Measurements from ENCODE around the gene TPPP.
"Not testable (repeated sequence)": the region's sequence is repeated elsewhere in the genome, so short reads cannot be mapped to it uniquely, and the experiment has no call there.

Gene TPPP

GRCh38 chr5:685262-686171 is 7.6 kb downstream of the TPPP start:
- no peak for TF ChIP-seq CTCF (conservative IDR thresholded peaks at IDR 0.05; ENCODE audit: low read depth, low read length)
- no peak overlapping the region for H3K4me3 ChIP-seq (ENCODE audit: low read depth, low read length)
- DNase-seq (ENCODE audit: low read depth), result no peak

DNA sequence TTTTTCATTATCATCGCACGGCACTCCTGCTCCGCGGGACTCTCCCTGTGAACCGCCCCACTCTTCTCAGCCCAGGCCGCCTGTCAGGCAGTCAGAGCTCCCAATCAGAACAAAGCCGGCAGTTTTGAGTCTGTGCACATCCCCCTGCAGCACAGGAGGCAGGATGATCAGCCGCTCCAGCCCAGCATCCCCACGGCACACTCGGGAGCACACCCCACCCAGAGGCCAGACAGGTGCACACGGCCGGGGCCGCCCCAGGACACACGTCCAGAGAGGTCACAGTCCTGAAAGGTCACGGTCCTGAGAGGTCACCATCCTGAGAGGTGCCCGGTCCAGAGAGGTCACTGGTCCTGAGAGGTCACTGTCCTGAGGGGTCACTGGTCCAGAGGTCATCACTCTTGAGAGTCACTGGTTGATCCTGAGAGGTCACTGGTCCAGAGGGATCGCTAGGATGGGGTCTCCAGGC is 8.4 kb downstream of the TPPP start:
- no peak for DNase-seq (ENCODE audit: low read depth)
- H3K4me3 ChIP-seq (ENCODE audit: low read depth, low read length), result no peak overlapping the region
- no peak for TF ChIP-seq CTCF (conservative IDR thresholded peaks at IDR 0.05; ENCODE audit: low read depth, low read length)

- no peak overlapping the region for H3K4me3 ChIP-seq (ENCODE audit: low read depth, low read length)
- DNase-seq (ENCODE audit: low read depth), result no peak
- no peak for TF ChIP-seq CTCF (conservative IDR thresholded peaks at IDR 0.05; ENCODE audit: low read depth, low read length)
These were observed 9.3 kb downstream of the TPPP start for GRCh38 chr5:683551-684481.

GRCh38 chr5:682651-683358 is 10.3 kb downstream of the TPPP start:
- not testable (repeated sequence) for DNase-seq (ENCODE audit: low read depth); H3K4me3 ChIP-seq (ENCODE audit: low read depth, low read length)

DNA sequence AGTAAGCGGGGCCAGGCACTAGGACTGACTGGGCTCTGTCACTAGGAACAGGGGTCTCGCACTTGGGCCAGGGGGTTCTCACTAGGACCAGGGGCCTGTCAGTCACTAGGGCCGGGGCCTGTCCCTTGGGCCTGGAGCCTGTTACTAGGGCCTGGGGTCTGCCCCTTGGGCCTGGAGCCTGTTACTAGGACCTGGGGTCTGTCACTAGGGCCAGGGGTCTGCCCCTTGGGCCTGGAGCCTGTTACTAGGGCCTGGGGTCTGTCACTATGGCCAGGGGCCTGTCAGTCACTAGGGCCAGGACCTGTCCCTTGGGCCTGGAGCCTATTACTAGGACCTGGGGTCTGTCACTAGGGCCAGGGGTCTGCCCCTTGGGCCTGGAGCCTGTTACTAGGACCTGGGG is 10.9 kb downstream of the TPPP start:
- H3K4me3 ChIP-seq (ENCODE audit: low read depth, low read length); DNase-seq (ENCODE audit: low read depth): not testable (repeated sequence)

DNA sequence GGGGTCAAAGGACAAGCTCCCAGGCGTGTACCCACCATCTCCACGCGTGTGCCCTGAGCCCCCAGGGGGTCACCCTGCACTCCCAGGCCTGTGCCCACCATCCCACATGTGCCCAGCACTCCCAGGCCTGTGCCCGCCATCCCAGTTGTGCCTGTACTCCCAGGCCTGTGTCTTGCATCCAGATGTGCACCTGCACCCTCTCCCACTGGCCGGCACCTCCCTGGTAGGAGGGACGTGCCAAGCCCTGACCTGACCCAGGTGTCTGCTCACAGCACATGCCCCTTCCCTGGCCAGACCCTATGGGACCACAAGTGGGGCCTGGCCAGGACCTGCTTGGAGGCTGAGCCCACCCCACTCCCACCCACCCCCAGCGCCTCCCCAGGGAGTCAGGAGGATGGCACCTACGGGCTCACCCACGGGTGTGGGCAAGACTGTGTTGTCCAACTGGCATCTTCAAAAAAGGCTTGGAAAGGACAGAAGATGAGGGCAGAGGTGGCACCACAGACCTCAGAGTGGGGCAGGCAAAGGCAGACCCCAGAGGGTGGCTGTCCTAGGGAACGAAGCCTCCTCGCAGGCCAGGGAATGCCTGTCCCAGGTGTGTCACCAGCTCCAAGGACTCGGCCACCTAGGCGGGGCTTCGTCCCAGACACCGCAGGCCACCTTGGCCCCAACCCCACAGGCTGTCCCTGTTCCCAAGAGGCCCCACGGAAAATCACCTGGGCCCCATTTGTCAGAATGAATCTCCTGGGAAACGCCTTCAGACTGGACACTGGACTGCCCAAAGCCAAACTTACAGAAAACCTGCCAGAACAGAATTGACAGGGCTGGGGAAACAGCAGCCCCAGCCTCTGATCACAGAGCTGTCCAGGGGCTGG is 11.6 kb downstream of the TPPP start:
- not testable (repeated sequence) for H3K4me3 ChIP-seq (ENCODE audit: low read depth, low read length); DNase-seq (ENCODE audit: low read depth)

GRCh38 chr5:680836-681235 is 12.3 kb downstream of the TPPP start:
- DNase-seq (ENCODE audit: low read depth); H3K4me3 ChIP-seq (ENCODE audit: low read depth, low read length): not testable (repeated sequence)

DNA sequence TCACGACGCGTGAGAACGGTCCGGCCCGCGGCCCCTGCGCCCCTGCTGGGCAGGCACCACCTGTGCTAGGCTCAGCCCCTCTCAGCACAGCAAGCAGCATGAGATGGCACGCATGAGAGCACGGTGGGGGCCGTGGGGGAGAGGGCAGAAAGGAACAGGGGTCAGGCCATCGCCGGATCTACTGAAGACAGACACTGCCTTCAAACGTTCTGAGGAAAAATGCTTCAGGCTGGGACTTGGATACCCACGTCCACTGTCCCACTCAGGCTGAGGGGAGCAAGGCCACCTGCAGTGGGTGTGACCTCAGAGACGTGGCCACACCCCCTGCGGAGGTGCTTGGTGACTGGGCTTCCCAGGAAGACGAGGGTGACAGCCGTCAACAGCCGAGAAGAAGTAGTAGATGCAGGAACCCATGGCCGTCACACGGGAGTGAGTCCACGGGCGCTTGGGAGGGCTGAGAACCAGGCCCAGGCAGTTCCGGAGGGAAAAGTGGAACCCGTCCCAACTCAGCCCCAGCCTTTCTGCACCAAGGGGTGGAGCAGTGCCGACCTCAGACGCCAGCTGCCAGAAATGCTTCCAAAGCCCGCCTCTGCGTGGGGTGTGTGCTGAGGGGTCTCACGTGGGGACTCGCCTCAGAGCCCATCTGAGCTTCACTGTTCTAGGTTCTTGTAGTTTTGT is 12.9 kb downstream of the TPPP start:
- DNase-seq (ENCODE audit: low read depth), result not testable (repeated sequence)

DNA sequence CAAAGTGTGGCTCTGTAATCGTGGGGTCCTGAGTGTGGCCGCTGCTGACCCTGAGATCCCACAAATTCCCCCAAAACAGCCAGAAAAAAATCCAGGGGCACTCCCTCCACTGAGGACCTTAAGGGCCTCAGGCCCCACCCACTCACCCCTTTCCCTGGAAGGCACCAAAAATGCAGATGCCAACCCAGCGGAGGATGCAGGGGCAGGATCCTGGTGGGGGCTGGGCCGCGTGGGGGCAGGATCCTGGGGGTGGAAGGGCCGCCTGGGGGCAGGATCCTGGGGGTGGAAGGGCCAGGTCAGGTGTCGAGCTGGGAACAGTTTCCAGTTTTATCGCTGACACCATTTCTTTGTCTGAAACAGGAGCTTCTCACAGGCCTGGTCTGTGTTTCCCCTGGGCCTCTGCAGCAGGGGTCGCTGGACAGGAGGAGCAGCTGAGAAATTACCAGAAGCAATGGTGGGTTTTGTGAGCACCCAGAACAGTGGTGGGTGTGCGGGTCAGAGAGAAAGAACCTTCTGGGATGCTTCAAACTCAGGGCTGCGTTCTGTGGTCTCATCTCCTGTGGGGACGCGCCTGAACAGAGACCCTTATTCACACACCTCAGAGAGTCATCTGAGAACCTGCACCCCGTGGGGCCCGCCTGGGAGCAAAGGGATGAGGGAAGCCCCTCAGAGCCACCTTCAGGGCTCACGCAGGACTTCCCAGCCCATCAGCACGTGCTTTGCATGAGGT is 13.8 kb downstream of the TPPP start:
- DNase-seq (ENCODE audit: low read depth); H3K4me3 ChIP-seq (ENCODE audit: low read depth, low read length): not testable (repeated sequence)

More for the DNA sequence above, 12.9 kb downstream of the TPPP start:
- not testable (repeated sequence) for H3K4me3 ChIP-seq (ENCODE audit: low read depth, low read length)

DNA sequence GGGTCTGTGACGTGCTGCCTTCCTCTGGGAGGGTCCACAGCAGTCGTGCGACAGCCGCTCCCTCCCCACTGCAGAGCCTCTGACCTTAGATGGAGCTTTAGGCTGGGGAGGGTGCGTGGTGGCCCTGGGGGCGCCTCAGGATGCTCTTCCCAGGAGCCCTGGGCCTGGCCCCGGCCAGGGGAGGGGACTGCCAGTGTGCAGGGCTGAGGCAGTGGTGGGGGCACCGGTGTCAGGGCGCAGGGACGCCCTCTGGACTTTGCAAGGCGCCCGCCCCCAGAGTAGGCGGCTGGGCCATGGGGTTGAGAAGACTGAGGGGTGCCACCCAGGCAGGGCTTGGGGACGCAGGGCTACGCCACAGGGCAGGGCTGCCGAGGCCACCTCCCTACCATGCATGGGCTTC is 14.6 kb downstream of the TPPP start:
- H3K4me3 ChIP-seq (ENCODE audit: low read depth, low read length); DNase-seq (ENCODE audit: low read depth): not testable (repeated sequence)
